ENCODE data around the gene KLHL21.
"Not testable (repeated sequence)": the region's sequence is repeated elsewhere in the genome, so short reads cannot be mapped to it uniquely, and the experiment has no call there.

The KLHL21 gene

DNA sequence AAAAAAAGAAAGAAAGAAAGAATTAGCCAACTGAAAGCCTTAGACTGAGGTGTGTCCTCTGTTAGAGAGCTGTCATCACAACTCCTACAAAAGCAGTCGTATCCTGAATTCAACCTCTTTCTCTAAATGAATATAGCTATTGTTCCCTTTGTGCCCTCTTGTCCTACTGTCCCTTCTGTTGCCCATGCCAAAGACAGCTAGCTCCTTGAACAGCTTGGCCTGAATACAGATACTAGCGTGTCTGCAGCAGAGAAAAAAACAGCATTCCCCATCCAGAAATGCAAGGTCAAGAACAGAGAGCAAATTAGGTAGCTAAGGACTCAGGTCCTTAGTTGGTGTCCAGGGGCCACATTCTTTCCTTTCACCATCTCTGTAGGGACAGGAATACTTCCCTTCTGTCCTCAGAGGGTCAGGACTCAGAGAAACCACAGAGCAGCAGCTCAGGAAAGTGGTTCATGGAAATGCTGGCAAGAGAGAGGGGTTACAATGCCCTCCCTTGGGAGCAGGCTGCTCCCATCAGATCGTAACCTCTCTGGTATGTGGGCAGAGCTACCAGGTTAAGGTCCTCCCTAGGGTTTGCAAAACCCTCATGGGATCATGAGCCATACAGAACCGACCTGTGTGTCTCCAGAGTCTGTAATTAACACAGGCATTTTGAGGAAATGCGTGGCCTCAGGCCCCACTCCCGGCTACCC lies 24.7 kb downstream of the KLHL21 start:
- no peak for DNase-seq

DNA sequence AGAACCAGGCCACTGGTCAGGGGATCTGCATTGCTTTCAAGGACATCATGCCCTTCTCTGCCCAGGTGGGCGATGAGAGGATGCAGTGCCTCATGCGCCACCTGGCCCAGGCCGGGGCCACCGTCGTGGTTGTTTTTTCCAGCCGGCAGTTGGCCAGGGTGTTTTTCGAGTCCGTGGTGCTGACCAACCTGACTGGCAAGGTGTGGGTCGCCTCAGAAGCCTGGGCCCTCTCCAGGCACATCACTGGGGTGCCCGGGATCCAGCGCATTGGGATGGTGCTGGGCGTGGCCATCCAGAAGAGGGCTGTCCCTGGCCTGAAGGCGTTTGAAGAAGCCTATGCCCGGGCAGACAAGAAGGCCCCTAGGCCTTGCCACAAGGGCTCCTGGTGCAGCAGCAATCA lies 27.9 kb downstream of the KLHL21 start:
- no peak for DNase-seq
- intact Hi-C loops (cut with DNase I), result no loop called here

More for the DNA sequence above, 24.7 kb downstream of the KLHL21 start:
- intact Hi-C loops (cut with DNase I), result no loop called here

DNA sequence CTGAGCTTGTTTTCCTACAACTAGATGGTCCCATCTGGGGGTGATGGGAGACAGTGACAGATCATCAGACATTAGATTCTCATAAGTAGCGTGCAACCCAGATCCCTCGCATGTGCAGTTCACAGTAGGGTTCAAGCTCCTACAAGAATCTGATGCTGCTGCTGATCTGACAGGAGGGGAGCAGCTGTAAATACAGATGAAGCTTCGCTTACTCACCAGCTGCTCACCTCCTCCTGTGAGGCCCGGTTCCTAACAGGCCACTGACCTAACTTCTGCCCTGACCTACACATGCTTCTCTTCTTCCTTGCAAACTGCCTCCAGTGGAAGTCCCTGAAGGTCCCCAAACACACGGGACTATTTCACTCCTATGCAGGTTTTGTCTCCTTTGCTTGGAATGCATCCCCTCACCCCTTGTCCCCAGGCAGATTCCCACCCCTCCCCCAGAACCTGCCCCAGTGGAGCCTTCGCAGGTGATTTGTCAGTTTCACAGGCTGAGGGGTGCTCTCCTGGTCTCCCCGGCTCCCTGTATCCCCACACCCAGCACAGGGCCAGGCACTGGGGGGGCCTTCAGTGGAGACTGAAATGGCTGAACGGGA lies 28.5 kb downstream of the KLHL21 start:
- intact Hi-C loops (cut with DNase I), result no loop called here
- no peak for DNase-seq

DNA sequence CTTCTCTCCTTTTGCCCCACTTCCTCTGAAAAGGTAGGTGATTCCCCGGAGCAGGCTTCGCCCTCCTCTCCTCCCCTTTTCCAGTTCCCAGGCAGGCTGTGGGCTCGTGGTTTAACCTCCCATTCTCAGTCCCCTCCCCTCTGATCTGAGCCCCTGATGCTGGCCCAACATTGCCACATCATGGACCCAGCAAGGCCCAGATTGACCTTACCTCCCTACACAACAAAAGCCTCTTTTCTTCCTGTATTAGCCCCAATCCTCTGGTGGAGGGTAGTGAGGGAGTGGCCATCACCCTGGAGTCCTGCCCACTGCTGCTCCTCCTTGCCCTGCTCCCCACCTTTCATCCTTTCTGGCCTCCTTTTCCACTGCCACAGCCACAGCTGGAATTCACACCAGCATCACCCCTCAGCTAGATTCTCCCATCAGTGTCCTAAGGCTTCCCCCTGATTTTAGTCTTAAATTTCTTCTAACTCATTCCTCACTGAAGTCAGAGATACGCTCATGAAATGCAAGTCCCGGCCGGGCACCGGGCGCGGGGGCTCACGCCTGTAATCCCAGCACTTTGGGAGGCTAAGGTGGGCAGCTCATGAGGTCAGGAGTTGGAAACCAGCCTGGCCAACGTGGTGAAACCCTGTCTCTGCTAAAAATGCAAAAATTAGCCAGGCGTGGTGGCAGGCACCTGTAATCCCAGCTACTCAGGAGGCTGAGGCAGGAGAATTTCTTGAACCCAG lies 29.9 kb downstream of the KLHL21 start:
- no peak for DNase-seq
- intact Hi-C loops (cut with DNase I), result no loop called here

DNA sequence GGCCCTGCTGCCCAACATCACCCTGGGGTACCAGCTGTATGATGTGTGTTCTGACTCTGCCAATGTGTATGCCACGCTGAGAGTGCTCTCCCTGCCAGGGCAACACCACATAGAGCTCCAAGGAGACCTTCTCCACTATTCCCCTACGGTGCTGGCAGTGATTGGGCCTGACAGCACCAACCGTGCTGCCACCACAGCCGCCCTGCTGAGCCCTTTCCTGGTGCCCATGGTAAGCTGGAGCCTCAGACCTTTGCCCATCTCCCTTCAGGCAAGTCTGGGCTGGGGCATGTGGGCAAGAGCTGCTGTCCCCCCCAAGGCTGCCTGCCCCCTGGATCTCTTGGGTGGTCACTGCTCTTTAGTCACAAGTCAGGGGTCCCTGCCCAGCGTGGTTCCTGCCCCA lies 31.7 kb downstream of the KLHL21 start:
- intact Hi-C loops (cut with DNase I), result no loop called here
- DNase-seq, result no peak

DNA sequence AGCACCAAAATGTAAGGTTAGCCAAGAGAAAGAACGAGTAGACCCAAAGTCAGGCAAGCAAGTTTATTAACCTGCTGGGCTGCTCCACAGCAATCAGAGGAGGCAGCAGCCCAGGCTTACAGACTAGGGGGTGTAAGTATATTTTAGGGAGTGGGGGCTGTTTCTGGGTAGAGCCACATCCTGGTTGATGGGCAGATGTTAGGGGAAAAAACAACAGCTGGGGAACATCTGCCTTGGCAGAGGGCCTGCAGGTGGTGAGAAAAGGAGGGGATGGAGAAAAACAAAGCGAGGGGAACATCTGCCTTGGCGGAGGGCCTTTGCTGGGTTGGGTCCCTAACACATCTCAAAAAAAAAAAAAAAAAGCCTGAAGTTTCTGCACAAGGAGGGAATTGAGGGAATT lies 32.6 kb downstream of the KLHL21 start:
- intact Hi-C loops (cut with DNase I), result no loop called here
- DNase-seq, result no peak

DNA sequence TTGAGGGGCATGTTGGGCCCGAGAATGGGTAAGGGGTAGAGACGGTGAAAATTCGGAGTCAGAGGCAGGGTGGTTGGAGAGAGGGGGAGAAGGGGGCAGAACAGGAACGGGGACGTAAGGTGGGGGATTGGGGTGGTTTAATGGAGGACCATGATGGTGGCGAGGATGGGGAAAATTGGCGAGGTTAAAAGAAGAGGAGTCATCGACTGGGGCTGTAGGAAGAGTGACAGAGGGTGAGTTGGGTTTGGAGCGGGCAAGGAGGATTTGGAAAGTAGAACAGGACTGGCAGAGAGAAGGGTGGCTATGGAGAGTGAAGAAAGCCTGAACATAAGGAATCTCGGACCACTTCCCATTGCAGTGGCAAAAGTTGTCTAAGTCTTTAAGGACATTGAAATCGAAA lies 33.6 kb downstream of the KLHL21 start:
- intact Hi-C loops (cut with DNase I), result no loop called here

DNA sequence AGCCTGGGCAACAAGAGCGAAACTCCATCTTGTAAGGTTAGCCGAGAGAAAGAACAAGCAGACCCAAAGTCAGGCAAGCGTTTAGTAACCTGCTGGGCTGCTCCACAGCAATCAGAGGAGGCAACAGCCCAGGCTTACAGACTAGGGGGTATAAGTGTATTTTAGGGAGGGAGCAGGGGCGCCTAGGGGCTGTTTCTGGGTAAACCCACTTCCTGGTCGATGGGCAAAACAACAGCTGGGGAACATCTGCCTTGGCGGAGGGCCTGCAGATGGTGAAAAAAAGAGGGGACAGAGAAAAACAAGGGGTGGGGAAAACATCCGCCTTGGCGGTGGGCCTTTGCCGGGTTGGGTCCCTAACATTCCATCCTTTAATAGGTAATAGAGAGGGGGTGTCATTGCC lies 42.4 kb downstream of the KLHL21 start:
- DNase-seq, result no peak
- intact Hi-C loops (cut with DNase I), result no loop called here

More for the DNA sequence above, 33.6 kb downstream of the KLHL21 start:
- no peak for DNase-seq

DNA sequence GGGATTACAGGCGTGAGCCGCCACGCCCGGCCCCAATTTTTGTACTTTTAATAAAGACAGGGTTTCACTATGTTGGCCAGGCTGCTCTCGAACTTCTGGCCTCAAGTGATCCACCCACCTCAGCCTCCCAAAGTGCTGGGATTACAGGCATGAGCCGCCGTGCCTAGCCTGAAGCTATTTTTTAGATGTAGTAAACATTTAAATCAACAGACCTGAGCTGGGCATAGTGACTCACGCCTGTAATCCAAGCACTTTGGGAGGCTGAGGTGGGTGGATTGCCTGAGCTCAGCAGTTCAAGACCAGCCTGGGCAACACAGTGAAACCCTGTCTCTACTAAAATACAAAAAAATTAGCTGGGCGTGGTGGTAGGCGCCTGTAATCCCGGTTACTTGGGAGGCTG lies 43.5 kb downstream of the KLHL21 start:
- DNase-seq, result not testable (repeated sequence)
- intact Hi-C loops (cut with DNase I), result loop anchor here (5.0 to 10.0 kb wide), 2 partner anchors 46 to 143 kb away; partner anchors contain the start of genes DNAJC11 and KLHL21

DNA sequence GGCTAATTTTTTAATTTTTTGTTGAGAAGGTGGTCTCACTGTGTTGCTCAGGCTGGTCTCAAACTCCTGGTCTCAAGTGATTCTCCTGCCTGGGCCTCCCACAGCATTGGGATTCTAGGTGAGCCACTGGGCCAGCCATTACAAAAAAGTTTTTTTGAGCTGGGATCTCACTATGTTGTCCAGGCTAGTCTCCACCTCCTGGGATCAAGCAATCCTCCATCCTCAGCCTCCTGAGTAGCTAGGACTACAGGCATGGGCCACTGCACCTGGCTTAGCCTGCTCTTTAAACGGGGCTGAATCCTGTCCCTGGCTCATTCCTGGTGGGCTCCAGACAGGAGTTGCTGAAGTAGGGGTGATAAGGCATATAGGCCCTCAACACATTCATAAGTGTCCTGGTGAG lies 45.1 kb downstream of the KLHL21 start:
- intact Hi-C loops (cut with DNase I), result loop anchor here (5.0 to 10.0 kb wide), 2 partner anchors 47 to 145 kb away; partner anchors contain the start of genes DNAJC11 and KLHL21
- no peak for DNase-seq

DNA sequence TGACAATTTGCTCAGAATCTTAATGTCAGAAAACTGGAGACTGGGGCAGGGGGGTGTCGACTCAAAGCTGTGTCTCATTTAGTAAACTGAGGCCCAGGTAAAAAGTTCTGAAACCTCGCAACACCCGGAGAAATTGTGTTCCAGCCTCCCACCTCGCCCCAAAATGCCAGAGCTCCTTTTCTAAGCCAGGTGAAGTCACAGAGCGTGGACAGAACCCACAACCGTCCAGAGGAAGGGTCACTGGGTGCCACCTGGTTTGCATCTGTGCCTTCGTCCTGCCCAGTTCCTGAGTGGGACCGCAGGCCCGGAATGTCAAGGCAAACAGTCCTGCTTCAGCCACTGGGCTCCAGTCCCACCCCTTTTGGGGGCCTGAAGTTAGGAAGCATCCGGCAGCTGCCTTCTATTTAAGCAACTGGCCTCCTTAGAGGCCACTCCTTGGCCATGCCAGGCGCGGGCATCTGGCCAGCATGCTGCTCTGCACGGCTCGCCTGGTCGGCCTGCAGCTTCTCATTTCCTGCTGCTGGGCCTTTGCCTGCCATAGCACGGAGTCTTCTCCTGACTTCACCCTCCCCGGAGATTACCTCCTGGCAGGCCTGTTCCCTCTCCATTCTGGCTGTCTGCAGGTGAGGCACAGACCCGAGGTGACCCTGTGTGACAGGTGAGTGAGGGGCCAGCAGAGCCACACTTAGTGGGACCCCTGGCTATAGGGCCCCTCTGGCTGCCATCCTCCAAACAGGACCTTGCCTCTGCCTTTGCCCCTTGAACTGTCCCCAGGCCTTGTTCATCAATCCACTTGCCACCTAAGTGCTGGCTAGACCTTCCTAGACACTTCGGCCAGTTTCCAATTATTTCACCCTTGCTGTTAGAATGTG lies 47.5 kb downstream of the KLHL21 start, which contains the start of gene TAS1R1:
Gene TAS1R1, plus strand, starts transcription at position 401 of the 872 bp plus-strand sequence. Its CDS starts 67 bp downstream, at position 468.
- intact Hi-C loops (cut with DNase I), result loop anchor here (5.0 to 10.0 kb wide), 2 partner anchors 50 to 147 kb away; partner anchors contain the start of genes DNAJC11 and KLHL21
- DNase-seq, result peak in 39 of 42 donors; percentile 5 to 67 (median 37)

DNA sequence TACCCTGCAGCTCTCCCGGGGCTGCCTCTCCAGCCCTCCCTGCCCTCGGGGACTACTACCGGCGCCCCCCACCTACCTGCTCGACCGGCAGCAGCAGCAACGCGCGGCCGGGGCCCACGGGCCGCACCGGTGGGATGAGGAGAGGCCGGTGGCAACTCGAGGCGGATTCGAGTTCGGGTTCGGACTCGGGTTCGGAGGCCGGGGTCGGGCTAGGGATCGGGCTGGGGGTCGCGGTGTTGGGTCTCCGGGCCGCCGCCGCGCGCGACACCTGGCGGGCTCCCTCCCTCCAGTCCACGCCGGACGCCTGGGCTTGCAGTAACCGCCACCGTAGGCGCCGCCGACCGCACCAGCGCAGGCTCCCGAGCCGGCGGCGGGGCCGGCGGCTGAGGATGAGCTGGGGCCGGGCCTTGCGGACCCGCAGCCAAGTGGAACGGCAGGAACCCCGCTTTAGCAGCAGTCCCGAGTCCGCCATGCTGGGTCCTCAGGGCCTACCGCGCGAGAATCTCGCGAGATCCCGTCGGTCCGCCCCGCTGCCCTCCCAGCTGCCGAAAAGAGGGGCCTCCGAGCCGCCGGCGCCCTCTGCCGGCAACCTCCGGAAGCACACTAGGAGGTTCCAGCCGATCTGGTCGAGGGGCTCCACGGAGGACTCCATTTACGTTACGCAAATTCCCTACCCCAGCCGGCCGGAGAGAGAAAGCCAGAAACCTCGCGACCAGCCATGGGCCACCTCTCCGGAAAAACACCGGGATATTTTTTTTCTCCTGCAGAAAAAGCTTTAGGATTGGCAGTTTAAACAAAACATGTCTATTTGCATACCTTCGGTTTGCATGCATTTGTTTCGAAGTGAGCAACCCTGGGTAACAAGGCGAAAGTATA lies 48.4 kb downstream of the KLHL21 start, which contains the start of gene NOL9:
Gene NOL9, minus strand, starts transcription at position 483 of the 876 bp plus-strand sequence. Its CDS starts 11 bp downstream, at position 472.
- DNase-seq, result peak; percentile 82 to 98 (median 96)
- intact Hi-C loops (cut with DNase I), result loop anchor here (10.0 kb wide), 1 partner anchor 51 kb away; the partner anchor contains the start of gene KLHL21

DNA sequence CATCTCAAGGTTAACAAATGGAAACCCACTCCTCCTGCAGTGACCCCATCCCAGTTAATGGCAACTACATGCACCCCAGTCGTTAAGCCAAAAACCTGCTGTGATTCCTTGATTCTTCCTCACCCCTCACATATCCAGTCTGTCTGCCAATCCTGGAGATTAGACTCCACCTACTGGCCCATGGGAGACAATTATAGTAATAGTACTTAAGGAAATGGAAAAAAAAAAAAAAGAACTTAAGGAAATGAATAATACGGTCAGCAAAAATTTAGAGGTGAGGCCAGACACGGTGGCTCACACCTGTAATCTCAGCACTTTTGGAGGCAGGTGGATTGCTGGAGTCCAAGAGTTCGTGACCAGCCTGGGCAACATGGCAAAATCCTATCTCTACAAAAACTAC lies 55.4 kb downstream of the KLHL21 start:
- intact Hi-C loops (cut with DNase I), result no loop called here
- no peak for DNase-seq

DNA sequence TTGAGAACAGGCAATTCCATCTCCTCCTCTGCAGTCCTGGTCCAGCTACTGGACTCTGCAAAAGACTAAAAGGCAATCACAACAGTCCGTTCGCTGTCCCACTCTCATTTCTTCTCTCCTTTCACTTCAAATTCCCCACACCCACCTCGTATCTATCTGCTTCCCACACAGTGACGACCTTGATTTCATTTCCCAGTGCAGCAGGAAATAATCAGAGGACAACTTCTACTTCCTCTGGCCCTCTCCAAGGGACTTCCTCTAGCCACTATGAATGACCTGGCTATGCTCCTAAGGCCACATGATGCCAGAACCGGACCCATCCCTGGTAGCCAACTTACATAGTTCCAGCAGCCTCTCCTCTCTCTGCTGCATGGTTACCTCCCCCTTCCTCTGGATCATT lies 56.3 kb downstream of the KLHL21 start:
- DNase-seq, result no peak
- intact Hi-C loops (cut with DNase I), result no loop called here

DNA sequence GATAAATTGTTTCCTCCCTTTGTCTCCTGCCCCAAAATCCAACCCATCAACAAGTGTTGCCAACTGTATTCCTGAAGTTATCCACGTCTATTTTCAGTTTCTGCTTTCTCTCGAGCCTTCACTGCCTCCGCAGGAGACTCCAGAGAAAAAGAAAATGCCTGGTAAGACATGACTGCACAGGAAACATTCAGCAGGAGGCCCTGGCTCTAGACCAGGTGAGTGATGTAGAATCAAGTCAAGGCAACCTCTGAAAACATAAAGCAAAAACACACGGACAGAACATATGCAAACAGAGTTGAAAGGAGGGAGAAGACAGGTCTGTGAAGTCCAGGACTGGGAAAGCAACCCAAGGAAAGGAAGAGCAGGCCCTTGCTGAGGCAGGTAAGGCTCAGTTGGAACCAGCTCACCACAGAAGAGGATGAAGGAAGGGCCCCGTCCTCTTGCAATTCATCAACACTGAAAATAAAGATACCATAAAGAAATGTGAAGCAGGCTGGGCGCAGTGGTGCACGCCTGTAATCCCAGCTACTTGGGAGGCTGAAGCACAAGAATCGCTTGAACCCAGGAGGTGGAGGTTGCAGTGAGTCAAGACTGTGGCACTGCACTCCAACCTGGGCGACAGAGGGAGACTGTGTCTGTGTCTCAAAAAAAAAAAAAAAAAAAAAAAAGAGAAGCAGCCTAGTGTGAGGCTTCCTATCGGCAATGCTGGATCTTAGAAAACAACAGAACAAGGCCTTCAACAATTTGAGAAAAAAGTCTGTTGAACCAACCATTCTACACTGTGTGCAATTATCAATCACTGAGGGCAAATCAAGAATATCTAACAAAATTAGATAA lies 57.2 kb downstream of the KLHL21 start:
- DNase-seq, result no peak

DNA sequence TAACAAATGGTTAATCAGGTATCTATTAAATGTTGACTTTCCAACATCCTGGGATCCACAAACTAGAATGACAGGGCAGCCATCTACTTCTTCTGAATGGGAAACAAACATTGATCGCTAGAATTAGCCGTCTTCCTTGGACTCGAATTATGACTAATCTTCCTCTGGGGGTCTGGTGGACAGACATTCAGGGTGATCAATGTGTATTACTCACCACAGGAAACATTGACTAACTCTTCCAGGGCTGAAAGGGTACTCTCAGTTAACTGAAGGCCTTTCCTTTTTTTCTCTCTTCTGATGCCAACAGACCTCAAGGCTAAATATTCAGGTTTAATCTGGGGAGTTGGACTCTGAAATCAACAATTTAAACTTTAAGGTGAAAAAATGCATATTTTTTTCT lies 57.8 kb downstream of the KLHL21 start:
- DNase-seq, result no peak

More for the DNA sequence above, 57.2 kb downstream of the KLHL21 start:
- intact Hi-C loops (cut with DNase I), result no loop called here

More for the DNA sequence above, 57.8 kb downstream of the KLHL21 start:
- intact Hi-C loops (cut with DNase I), result no loop called here
